ENCODE data around the gene DNM1L. TPM values are rescaled to one million over a fixed set of nuclear protein-coding genes. Genes with fewer than 3 reads are reported as not detected.

The DNM1L gene
- 47.9 and 53.7 TPM in 2 replicates for total RNA-seq

DNA sequence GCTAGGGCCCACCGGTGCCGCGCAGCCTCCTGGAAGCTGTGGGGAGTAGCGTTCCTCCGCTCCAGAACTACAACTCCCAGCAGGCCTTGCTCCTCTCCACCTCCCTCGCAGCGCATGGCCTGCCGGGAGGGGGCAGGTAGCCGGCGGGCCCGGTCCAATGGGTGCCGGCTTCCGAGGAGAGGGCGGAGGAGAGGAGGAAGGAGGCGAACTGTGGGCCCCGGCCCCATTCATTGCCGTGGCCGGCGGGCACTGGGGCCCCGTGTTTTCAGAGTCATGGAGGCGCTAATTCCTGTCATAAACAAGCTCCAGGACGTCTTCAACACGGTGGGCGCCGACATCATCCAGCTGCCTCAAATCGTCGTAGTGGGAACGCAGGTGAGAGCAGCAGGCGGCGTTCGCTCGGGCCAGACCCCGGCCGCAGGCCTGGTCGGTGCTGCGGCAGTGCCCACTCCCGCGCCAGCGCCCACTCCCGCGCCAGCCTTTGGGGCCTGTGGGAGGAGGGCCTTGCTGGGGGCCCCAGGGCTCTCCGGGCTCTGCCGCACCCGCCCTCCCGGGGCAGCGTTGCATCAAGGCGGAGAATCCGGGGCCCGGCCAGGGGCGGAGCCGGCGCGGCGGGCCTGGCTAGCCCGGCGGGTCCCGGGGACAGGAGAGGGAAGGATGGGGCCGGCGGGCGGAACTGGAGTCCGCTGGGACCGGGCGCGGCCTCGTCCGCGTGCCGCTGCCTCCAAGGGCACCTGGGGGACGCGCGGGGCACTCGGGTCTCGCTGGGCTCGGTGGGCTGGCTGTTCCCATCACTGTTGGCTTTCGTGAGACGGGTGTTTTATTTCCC lies at the start of gene DNM1L:
Gene DNM1L (plus strand): TSS at position 211 of the 829 bp plus-strand sequence. CDS start 63 bp downstream, at position 274.

GRCh38 chr12:32755654-32756475 lies 76.8 kb downstream of the DNM1L start, which contains the start of gene YARS2:
Gene YARS2, minus strand, starts transcription at chr12:32755897. Its CDS starts 23 bp downstream, at chr12:32755874.

Other genes with a start within 250 kb of the DNM1L start
- gene YARS2, start 76.6 kb downstream of the DNM1L start, total RNA-seq, result 42.7 and 44.1 TPM in 2 replicates
- gene PKP2, start 217.5 kb downstream of the DNM1L start, total RNA-seq, result 6.3 and 6.9 TPM in 2 replicates

Measured in myometrial cell (primary cell).